Type B pancreatic cell (in vitro differentiated cells): ENCODE data around the gene RPL23. TPM values are rescaled to one million over a fixed set of nuclear protein-coding genes. Genes with fewer than 3 reads are reported as not detected.
A peak's percentile ranks its signal among the peaks of the same experiment; 100 is the strongest.

Experiments used
- DNase-seq: peaks from one replicate; pipeline ENCODE4 v3.0.0; 2021; ENCODE audit warnings: mixed read lengths; ENCODE audit not compliant: unreplicated experiment; ENCODE audit errors: extremely low spot score
- H3K27ac Mint-ChIP-seq: 2 replicates; pipeline ENCODE4 v1.8.0; 2021; ENCODE audit warnings: mild to moderate bottlenecking, mixed read lengths
- H3K27me3 Mint-ChIP-seq: 2 replicates; pipeline ENCODE4 v1.8.0; 2021; ENCODE audit warnings: mixed read lengths
- H3K36me3 Mint-ChIP-seq: 2 replicates; pipeline ENCODE4 v1.8.0; 2021; ENCODE audit warnings: mixed read lengths
- H3K4me1 Mint-ChIP-seq: one replicate; pipeline ENCODE4 v1.8.0; 2021; ENCODE audit warnings: mixed read lengths; ENCODE audit not compliant: unreplicated experiment
- H3K4me3 Mint-ChIP-seq: 2 replicates; pipeline ENCODE4 v1.8.0; 2021; ENCODE audit warnings: mild to moderate bottlenecking, mixed read lengths
- H3K9me3 Mint-ChIP-seq: 2 replicates; pipeline ENCODE4 v1.8.0; 2021; ENCODE audit warnings: mixed read lengths
- total RNA-seq: library from RNA; stranded (reverse); gene quantifications from 2 replicates; pipeline ENCODE4 v1.2.1, GENCODE V29; 2021; ENCODE audit warnings: low replicate concordance
- TF ChIP-seq, protein P1 (sequence below): fragments of 200-600 bp; sonication (generic); conservative IDR thresholded peaks from 2 replicates; pipeline ENCODE4 v1.5.0; 2021; ENCODE audit warnings: antibody characterized with exemption, mild to moderate bottlenecking

RPL23 gene
- total RNA-seq, 1 donor from 2014 or later, result 1,925 TPM

DNA sequence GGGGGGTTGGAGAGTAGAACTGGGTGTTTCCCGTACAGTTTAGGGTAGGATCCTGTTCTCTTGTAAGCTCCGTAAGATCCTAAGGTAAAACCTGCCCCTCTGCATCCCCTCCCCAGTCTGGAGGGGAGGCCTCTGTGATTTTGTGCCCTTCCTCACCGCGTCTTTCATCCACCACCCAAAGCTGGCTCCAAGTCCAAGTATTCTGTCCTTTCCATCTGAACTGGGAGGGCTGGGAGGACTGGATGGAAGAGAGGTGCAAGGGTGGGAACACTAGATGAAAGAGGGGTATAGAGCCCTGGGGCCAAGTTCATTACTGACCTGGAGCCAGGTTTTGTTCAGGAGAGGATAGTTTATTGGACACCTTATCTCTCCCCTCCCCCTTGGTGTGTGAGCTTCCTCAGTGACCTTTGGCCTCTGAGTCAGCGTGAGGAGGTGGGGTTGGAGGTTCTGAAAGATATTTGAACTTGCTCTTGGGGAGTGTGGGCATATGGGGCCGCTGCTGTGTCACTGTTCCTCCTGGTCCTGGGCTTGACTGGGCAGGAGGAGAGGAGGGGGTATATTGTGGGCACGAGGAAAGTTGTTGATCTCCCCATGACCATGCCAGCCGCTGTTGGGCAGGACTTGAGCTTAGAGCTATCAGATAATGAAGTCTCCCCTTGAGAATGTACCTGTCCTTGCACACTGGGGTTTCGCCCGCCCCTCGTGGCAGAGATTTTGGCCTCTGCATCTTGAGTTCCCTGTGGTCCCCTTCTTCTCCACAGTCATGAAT, 17.9 kb upstream of the RPL23 start:
- peaks cover 47% of the 10 kb centered on the region for H3K4me1 Mint-ChIP-seq
- H3K4me3 Mint-ChIP-seq, result peak overlapping the region; percentile 96
- no peaks in the 10 kb centered on the region for H3K9me3 Mint-ChIP-seq
- peaks cover 3% of the 10 kb centered on the region for H3K36me3 Mint-ChIP-seq
- H3K27me3 Mint-ChIP-seq, result peaks cover 13% of the 10 kb centered on the region
- peak overlapping the region; percentile 96 for H3K27ac Mint-ChIP-seq
- no peak for DNase-seq
- TF ChIP-seq, protein P1, sequence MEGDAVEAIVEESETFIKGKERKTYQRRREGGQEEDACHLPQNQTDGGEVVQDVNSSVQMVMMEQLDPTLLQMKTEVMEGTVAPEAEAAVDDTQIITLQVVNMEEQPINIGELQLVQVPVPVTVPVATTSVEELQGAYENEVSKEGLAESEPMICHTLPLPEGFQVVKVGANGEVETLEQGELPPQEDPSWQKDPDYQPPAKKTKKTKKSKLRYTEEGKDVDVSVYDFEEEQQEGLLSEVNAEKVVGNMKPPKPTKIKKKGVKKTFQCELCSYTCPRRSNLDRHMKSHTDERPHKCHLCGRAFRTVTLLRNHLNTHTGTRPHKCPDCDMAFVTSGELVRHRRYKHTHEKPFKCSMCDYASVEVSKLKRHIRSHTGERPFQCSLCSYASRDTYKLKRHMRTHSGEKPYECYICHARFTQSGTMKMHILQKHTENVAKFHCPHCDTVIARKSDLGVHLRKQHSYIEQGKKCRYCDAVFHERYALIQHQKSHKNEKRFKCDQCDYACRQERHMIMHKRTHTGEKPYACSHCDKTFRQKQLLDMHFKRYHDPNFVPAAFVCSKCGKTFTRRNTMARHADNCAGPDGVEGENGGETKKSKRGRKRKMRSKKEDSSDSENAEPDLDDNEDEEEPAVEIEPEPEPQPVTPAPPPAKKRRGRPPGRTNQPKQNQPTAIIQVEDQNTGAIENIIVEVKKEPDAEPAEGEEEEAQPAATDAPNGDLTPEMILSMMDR, result no peak

GRCh38 chr17:38870259-38871165, 17.0 kb upstream of the RPL23 start:
- no peak for DNase-seq
- Mint-ChIP-seq H3K4me1 (peaks cover 46% of the 10 kb centered on the region), H3K9me3 (no peaks in the 10 kb centered on the region)

DNA sequence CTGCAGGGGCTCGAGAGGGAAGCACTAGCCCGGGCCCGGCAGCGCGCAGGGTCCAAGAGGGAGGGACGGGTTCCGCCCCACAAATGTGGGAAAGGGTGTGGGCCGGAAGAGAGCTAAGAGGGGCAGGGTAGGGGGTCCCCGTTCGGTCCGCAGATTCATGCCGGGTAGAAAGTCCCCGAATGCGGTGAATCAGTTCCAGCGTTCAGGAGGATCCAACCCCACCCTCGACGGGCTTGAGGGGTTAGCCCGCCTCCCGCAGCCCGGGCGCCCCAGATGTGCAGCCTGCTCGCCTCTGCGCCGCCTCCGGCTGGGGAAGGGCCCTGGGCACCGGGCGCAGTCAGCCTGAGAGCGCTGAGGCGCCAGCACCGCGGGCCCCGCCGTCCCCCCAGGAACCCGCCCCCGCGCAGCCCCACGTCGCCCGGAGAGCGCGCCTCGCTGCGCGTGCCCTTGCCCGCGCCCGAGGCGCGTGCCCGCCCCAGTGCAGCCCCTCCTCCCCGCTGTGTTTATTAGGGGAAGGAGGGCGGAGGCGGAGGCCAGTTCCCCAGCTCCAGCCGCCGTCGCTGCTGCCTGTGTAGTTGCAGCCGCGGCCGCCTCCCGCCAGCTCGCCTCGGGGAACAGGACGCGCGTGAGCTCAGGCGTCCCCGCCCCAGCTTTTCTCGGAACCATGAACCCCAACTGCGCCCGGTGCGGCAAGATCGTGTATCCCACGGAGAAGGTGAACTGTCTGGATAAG, 16.2 kb upstream of the RPL23 start, which contains the start of gene LASP1:
TSS of gene LASP1 (plus strand) at position 533 of the 733 bp plus-strand sequence. CDS start at position 665, 132 bp downstream.
- H3K4me1 Mint-ChIP-seq, result peaks cover 39% of the 10 kb centered on the region
- TF ChIP-seq, protein P1, result no peak
- peak within 1 kb of the TSS; percentile 99 for H3K4me3 Mint-ChIP-seq
- H3K27ac Mint-ChIP-seq, result peak within 1 kb of the TSS; percentile 99
- H3K36me3 Mint-ChIP-seq, result peaks cover 3% of the 10 kb centered on the region
- peak; percentile 91 for DNase-seq
- no peaks in the 10 kb centered on the region for H3K9me3 Mint-ChIP-seq
- peaks cover 13% of the 10 kb centered on the region for H3K27me3 Mint-ChIP-seq

More at GRCh38 chr17:38870259-38871165, 17.0 kb upstream of the RPL23 start:
- TF ChIP-seq, protein P1, result no peak
- H3K27me3 Mint-ChIP-seq, result peaks cover 13% of the 10 kb centered on the region
- H3K4me3 Mint-ChIP-seq, result peak overlapping the region; percentile 98
- H3K27ac Mint-ChIP-seq, result peak overlapping the region; percentile 96
- peaks cover 3% of the 10 kb centered on the region for H3K36me3 Mint-ChIP-seq

- peak; percentile 97 for DNase-seq
- Mint-ChIP-seq H3K36me3 (peaks cover 3% of the 10 kb centered on the region), H3K9me3 (no peaks in the 10 kb centered on the region), H3K27me3 (peaks cover 13% of the 10 kb centered on the region), H3K4me3 (peak overlapping the region; percentile 99), H3K27ac (peak overlapping the region; percentile 99), H3K4me1 (peaks cover 36% of the 10 kb centered on the region)
- TF ChIP-seq, protein P1, result peak; percentile 16
Observed at GRCh38 chr17:38868817-38869525, 15.4 kb upstream of the RPL23 start.
